ENCODE results near the gene SOAT2. TPM values are rescaled to one million over a fixed set of nuclear protein-coding genes. Genes with fewer than 3 reads are reported as not detected.
"Not testable (repeated sequence)": the region's sequence is repeated elsewhere in the genome, so short reads cannot be mapped to it uniquely, and the experiment has no call there.

The SOAT2 gene
- total RNA-seq, 1 experiment from 2014 or later = not detected

GRCh38 chr12:53101931-53102781, 1.1 kb upstream of the SOAT2 start:
- Histone ChIP-seq H3K9me3 (replicated peaks) (no peaks in the 10 kb centered on the region), H3K4me1 (peaks cover 6% of the 10 kb centered on the region), H3K36me3 (no peaks in the 10 kb centered on the region), H3K27ac (no peak overlapping the region), H3K4me3 (no peak overlapping the region), H3K27me3 (no peaks in the 10 kb centered on the region)
- DNase-seq = no peak

- Histone ChIP-seq H3K4me1 (peaks cover 5% of the 10 kb centered on the region), H3K4me3 (no peak overlapping the region), H3K36me3 (no peaks in the 10 kb centered on the region), H3K27me3 (no peaks in the 10 kb centered on the region), H3K9me3 (replicated peaks) (no peaks in the 10 kb centered on the region), H3K27ac (no peak overlapping the region)
- peak in 1 of 2 experiments; percentile 32 for DNase-seq
Measured at GRCh38 chr12:53103860-53104305, 597 bp downstream of the SOAT2 start.

GRCh38 chr12:53105256-53105655, 2.0 kb downstream of the SOAT2 start:
- H3K27ac ChIP-seq = no peak overlapping the region
- no peaks in the 10 kb centered on the region for H3K9me3 ChIP-seq (replicated peaks)
- no peaks in the 10 kb centered on the region for H3K36me3 ChIP-seq
- no peak for DNase-seq
- H3K4me3 ChIP-seq = no peak overlapping the region
- no peaks in the 10 kb centered on the region for H3K27me3 ChIP-seq
- no peaks in the 10 kb centered on the region for H3K4me1 ChIP-seq

- no peaks in the 10 kb centered on the region for H3K4me1 ChIP-seq
- H3K36me3 ChIP-seq = no peaks in the 10 kb centered on the region
- H3K4me3 ChIP-seq = no peak overlapping the region
- DNase-seq = no peak
- H3K9me3 ChIP-seq (replicated peaks) = no peaks in the 10 kb centered on the region
- no peaks in the 10 kb centered on the region for H3K27me3 ChIP-seq
- H3K27ac ChIP-seq = no peak overlapping the region
Measured at GRCh38 chr12:53105712-53106439, 2.6 kb downstream of the SOAT2 start.

- H3K27me3 ChIP-seq = no peaks in the 10 kb centered on the region
- no peaks in the 10 kb centered on the region for H3K4me1 ChIP-seq
- H3K4me3 ChIP-seq = no peak overlapping the region
- no peak for DNase-seq
- H3K36me3 ChIP-seq = no peaks in the 10 kb centered on the region
- H3K9me3 ChIP-seq (replicated peaks) = no peaks in the 10 kb centered on the region
- H3K27ac ChIP-seq = no peak overlapping the region
Measured at GRCh38 chr12:53107122-53107521, 3.8 kb downstream of the SOAT2 start.

GRCh38 chr12:53112431-53112830, 9.1 kb downstream of the SOAT2 start:
- not testable (repeated sequence) for H3K27me3 ChIP-seq; H3K27ac ChIP-seq; DNase-seq; H3K9me3 ChIP-seq (replicated peaks); H3K4me3 ChIP-seq; H3K36me3 ChIP-seq; H3K4me1 ChIP-seq

GRCh38 chr12:53113136-53113705, 9.9 kb downstream of the SOAT2 start:
- DNase-seq = no peak
- H3K4me3 ChIP-seq = no peak overlapping the region
- no peaks in the 10 kb centered on the region for H3K9me3 ChIP-seq (replicated peaks)
- H3K27me3 ChIP-seq = no peaks in the 10 kb centered on the region
- no peaks in the 10 kb centered on the region for H3K36me3 ChIP-seq
- H3K27ac ChIP-seq = no peak overlapping the region
- H3K4me1 ChIP-seq = no peaks in the 10 kb centered on the region

- H3K27me3 ChIP-seq = no peaks in the 10 kb centered on the region
- H3K27ac ChIP-seq = no peak overlapping the region
- no peaks in the 10 kb centered on the region for H3K4me1 ChIP-seq
Measured at GRCh38 chr12:53113951-53114350, 10.7 kb downstream of the SOAT2 start.

GRCh38 chr12:53115112-53115890, 12.0 kb downstream of the SOAT2 start:
- no peak overlapping the region for H3K27ac ChIP-seq
- H3K9me3 ChIP-seq (replicated peaks) = no peaks in the 10 kb centered on the region
- no peaks in the 10 kb centered on the region for H3K4me1 ChIP-seq
- H3K36me3 ChIP-seq = no peaks in the 10 kb centered on the region
- DNase-seq = no peak
- H3K27me3 ChIP-seq = no peaks in the 10 kb centered on the region
- H3K4me3 ChIP-seq = no peak overlapping the region

More at GRCh38 chr12:53113951-53114350, 10.7 kb downstream of the SOAT2 start:
- Histone ChIP-seq H3K4me3 (no peak overlapping the region), H3K36me3 (no peaks in the 10 kb centered on the region), H3K9me3 (replicated peaks) (no peaks in the 10 kb centered on the region)
- no peak for DNase-seq

GRCh38 chr12:53115891-53116648, 12.8 kb downstream of the SOAT2 start:
- no peak overlapping the region for H3K27ac ChIP-seq
- H3K4me3 ChIP-seq = no peak overlapping the region
- no peaks in the 10 kb centered on the region for H3K4me1 ChIP-seq
- H3K36me3 ChIP-seq = no peaks in the 10 kb centered on the region
- H3K27me3 ChIP-seq = no peaks in the 10 kb centered on the region
- no peak for DNase-seq
- H3K9me3 ChIP-seq (replicated peaks) = no peaks in the 10 kb centered on the region

GRCh38 chr12:53118751-53119300, 15.5 kb downstream of the SOAT2 start:
- Histone ChIP-seq H3K4me3 (no peak overlapping the region), H3K36me3 (no peaks in the 10 kb centered on the region), H3K4me1 (no peaks in the 10 kb centered on the region), H3K9me3 (replicated peaks) (no peaks in the 10 kb centered on the region), H3K27me3 (no peaks in the 10 kb centered on the region), H3K27ac (no peak overlapping the region)
- no peak for DNase-seq

- no peak for DNase-seq
Measured at GRCh38 chr12:53120685-53121525, 17.6 kb downstream of the SOAT2 start.

GRCh38 chr12:53122961-53123468, 19.7 kb downstream of the SOAT2 start:
- no peaks in the 10 kb centered on the region for H3K4me1 ChIP-seq
- no peak for DNase-seq
- no peak overlapping the region for H3K27ac ChIP-seq
- no peak overlapping the region for H3K4me3 ChIP-seq
- H3K36me3 ChIP-seq = no peaks in the 10 kb centered on the region
- H3K9me3 ChIP-seq (replicated peaks) = no peaks in the 10 kb centered on the region
- H3K27me3 ChIP-seq = no peaks in the 10 kb centered on the region

More at GRCh38 chr12:53120685-53121525, 17.6 kb downstream of the SOAT2 start:
- Histone ChIP-seq H3K9me3 (replicated peaks) (no peaks in the 10 kb centered on the region), H3K27ac (no peak overlapping the region), H3K4me3 (no peak overlapping the region), H3K36me3 (no peaks in the 10 kb centered on the region), H3K27me3 (no peaks in the 10 kb centered on the region), H3K4me1 (no peaks in the 10 kb centered on the region)

Data from SJCRH30 (cell line).